ENCODE measurements around the gene NTN1.
"Not testable (repeated sequence)": the region's sequence is repeated elsewhere in the genome, so short reads cannot be mapped to it uniquely, and the experiment has no call there.

NTN1 gene

GRCh38 chr17:9090641-9091096, 69.4 kb downstream of the NTN1 start:
- DNase-seq, result no peak

GRCh38 chr17:9094193-9094592, 72.9 kb downstream of the NTN1 start:
- no peak for DNase-seq

- no peak for DNase-seq
Observed at GRCh38 chr17:9095390-9095789, 74.1 kb downstream of the NTN1 start.

GRCh38 chr17:9098242-9098825, 77.0 kb downstream of the NTN1 start:
- DNase-seq, result no peak

- DNase-seq, result no peak
Observed at GRCh38 chr17:9101356-9101755, 80.0 kb downstream of the NTN1 start.

- not testable (repeated sequence) for DNase-seq
Observed at GRCh38 chr17:9103193-9103592, 81.9 kb downstream of the NTN1 start.

- DNase-seq, result no peak
Observed at GRCh38 chr17:9104370-9105041, 83.2 kb downstream of the NTN1 start.

- DNase-seq, result no peak
Observed at GRCh38 chr17:9105068-9105868, 84.0 kb downstream of the NTN1 start.

GRCh38 chr17:9106278-9106677, 85.0 kb downstream of the NTN1 start:
- DNase-seq, result not testable (repeated sequence)

- no peak for DNase-seq
Observed at GRCh38 chr17:9107527-9107926, 86.2 kb downstream of the NTN1 start.

GRCh38 chr17:9108146-9108545, 86.8 kb downstream of the NTN1 start:
- no peak for DNase-seq

GRCh38 chr17:9109933-9110332, 88.6 kb downstream of the NTN1 start:
- DNase-seq, result no peak

GRCh38 chr17:9110501-9110900, 89.2 kb downstream of the NTN1 start:
- no peak for DNase-seq

GRCh38 chr17:9115214-9116191, 94.2 kb downstream of the NTN1 start:
- DNase-seq, result peak; percentile 1

- DNase-seq, result no peak
Observed at GRCh38 chr17:9116311-9116835, 95.1 kb downstream of the NTN1 start.

- no peak for DNase-seq
Observed at GRCh38 chr17:9116861-9117568, 95.7 kb downstream of the NTN1 start.

- DNase-seq, result no peak
Observed at GRCh38 chr17:9120471-9120870, 99.2 kb downstream of the NTN1 start.

GRCh38 chr17:9121186-9121820, 100.0 kb downstream of the NTN1 start:
- no peak for DNase-seq

GRCh38 chr17:9123594-9124553, 102.6 kb downstream of the NTN1 start:
- DNase-seq, result no peak

GRCh38 chr17:9124554-9124935, 103.2 kb downstream of the NTN1 start:
- DNase-seq, result no peak
